ENCODE measurements around the gene TGFBR2.

The TGFBR2 gene

GRCh38 chr3:30671527-30672286 lies 65.3 kb downstream of the TGFBR2 start:
- no peak for DNase-seq (ENCODE audit: extremely low read depth in 1 of 2, low read depth in 1 of 2)

GRCh38 chr3:30672287-30672735 lies 65.9 kb downstream of the TGFBR2 start:
- no peak for DNase-seq (ENCODE audit: extremely low read depth in 1 of 2, low read depth in 1 of 2)

DNA sequence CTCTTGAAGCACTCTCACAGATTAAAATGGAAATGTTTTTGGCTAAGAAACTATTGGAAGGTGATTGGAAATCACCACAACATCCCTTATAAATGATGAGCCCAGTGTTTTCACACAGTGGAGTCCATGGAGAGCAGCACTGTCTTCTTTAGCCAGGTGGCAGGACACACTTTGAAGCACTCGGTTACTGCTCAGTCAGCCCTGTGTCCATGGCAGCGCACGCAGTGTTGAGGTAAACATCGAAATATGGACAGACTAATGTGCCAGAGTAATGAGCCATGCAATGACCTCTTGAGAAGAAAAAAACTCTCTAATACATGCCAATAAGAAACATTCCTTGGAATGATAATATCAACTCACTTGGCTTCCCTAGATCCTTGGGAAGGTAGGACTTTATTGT lies 66.6 kb downstream of the TGFBR2 start:
- no peak for DNase-seq (ENCODE audit: extremely low read depth in 1 of 2, low read depth in 1 of 2)

DNA sequence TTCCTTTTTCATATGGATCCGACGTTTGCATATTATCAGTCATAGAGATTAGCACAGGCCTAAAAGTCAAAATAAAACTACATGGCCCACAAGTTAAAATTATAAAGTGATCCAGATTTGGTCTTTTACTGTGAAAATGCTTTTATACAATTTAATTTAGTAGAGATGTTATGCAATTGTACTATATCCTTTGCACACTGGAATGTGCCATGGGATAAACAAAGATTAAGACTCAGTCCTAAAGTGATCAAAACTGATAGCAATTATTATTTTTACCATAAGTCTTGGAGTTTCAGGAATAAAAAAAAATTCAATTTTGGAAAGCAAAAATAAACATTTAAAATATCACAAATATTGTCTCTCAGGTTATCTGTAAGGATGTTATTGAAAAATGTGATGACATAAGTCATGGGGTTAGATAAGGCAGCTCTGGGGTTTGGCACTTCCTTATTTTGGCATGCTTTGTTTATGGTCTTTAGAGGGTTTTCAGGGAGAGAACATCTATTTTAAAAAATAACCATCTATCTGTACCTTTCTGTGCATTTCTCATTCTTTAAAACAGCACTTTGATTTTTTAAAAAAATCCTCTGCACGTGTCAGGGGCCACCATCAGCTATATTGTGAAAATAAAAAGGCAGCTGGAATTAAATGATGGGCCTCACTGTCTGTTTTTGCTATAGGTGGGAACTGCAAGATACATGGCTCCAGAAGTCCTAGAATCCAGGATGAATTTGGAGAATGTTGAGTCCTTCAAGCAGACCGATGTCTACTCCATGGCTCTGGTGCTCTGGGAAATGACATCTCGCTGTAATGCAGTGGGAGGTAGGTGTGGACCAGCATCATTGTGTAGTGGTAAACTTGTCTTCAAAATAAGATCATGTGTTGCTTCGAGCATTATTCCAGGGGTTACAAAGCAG lies 67.3 kb downstream of the TGFBR2 start:
- DNase-seq (ENCODE audit: extremely low read depth in 1 of 2, low read depth in 1 of 2) = no peak

GRCh38 chr3:30675006-30675405 lies 68.6 kb downstream of the TGFBR2 start:
- no peak for DNase-seq (ENCODE audit: extremely low read depth in 1 of 2, low read depth in 1 of 2)

DNA sequence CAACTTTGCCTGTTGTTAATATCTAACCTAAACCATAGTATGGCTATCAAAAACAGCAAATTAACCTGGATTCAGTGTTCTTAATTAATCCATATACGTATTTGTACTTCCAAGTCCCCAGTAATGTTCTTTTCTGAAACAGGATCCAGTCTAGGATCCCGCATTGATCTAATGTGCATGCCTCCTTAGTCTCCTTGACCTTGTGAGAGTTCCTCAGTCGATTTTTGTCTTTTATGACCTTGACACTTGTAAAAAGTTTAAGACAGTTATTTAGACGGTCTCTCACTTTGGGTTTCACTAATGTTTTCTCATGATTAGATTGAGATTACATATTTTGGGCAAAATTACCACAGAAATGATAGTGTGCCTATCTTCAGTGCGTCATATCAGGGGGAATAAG lies 69.4 kb downstream of the TGFBR2 start:
- no peak for DNase-seq (ENCODE audit: extremely low read depth in 1 of 2, low read depth in 1 of 2)

DNA sequence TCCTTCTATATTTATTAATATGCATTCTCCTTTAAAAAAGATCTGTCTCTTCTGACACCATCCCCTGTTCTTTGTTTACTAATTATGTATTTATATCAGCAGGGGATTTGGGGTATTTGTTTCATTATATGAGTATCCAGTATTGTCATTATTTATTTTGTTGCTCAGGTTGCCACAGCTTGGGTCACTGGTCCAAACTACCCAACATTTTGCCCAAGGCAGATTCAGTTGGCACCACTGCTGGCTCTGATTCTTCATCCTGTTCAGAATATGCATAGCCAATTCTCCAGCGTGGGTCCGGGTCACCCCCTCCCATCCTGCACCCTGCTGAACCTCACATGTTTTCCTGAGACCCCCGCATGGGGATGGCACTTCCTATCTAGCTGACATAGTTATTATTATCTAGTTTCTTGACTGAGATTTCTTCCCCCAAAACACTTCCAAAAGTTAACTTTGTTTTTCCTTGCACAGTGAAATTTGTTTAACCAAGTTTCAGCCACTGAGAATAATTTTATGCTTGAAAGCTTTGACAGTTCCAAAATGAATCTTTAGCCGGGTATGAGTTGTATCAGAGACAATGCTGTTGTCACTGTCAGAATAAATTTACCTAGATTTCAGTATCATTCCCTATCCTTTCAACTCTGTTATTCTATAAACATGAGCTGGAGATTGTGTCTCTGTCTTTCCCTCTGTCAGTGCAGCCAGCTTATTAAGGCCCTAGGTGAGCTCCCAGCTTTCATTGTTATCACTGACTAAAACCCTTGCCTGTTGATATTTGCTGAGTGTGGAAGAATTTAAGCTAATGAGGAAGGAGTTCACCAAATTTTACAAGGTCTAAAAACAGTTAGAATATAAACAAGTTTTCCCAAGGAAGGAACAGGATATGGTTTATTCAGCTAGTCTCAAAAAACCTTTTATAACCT lies 70.3 kb downstream of the TGFBR2 start:
- no peak for DNase-seq (ENCODE audit: extremely low read depth in 1 of 2, low read depth in 1 of 2)

- DNase-seq (ENCODE audit: extremely low read depth in 1 of 2, low read depth in 1 of 2) = no peak
These were observed 70.9 kb downstream of the TGFBR2 start for GRCh38 chr3:30677347-30677685.

- DNase-seq (ENCODE audit: extremely low read depth in 1 of 2, low read depth in 1 of 2) = no peak
These were observed 72.6 kb downstream of the TGFBR2 start for GRCh38 chr3:30679045-30679444.

DNA sequence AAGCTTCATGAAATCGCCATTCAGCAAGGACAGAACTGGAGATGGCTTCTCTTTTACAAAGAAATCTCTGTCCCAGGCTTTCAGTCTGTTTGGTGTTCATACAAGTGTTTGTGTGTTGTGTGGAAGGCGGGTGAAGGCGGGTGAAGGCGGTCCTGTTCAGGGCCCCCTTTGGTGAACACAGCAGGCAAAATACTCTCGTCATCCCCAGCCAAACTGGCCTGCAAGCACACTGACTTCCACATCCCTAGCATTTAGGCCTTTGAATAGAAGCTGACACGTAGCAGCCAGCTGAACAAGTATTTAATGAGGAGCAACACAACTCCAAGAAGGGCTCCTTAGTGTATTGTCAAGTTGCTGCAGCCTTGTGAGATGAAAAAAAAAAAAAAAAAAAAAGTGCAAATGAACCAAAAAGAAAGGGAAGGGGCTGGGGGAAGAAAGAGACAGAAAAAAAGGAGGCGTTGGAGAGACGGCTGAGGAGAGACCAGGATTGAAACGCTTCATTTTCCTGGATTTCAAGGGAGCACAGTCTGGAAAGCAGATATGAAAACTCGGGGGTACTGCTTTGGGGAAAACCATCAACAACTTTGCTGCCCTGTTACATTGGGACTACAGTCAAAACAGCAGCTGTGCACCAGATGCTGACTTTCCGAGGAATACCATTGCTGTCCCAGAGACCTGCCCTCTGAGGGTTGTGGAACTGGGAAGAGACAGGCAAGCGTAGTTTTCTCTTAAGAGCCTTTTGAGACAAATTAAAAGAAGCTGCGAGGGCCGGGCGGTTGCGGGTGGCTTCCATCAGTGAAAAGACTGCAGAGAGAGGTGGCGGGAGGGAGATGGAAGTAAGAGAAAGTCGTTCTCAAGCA lies 74.6 kb downstream of the TGFBR2 start:
- no peak for DNase-seq (ENCODE audit: extremely low read depth in 1 of 2, low read depth in 1 of 2)

DNA sequence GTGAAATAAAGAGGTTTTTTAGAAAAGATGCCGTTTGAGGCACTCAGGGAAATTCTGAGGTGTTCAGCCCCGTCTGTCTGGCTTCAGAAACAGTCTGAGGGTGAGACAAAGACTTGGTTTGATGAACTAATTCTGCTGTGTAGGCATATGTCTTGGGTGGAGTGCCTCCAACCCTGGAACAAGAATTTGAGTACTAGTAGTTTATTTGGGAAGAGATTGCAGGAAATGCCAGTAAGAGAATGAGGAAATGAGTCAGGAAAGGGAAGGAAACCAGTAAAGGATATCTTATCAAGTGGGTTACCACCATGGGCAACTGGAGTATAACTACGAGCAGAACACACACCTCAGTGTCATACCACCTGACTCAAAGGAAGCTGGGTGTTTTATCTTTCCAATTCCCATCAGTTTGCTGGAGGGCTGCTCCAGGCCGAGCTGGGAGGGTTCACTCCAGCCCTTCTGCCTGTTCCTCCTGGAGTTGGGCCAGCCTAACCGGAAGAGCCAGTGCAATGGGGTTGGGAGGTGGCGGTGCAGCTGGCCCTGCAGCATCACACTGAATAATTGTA lies 75.3 kb downstream of the TGFBR2 start:
- no peak for DNase-seq (ENCODE audit: extremely low read depth in 1 of 2, low read depth in 1 of 2)

GRCh38 chr3:30682434-30683155 lies 76.2 kb downstream of the TGFBR2 start:
- DNase-seq (ENCODE audit: extremely low read depth in 1 of 2, low read depth in 1 of 2) = no peak

- no peak for DNase-seq (ENCODE audit: extremely low read depth in 1 of 2, low read depth in 1 of 2)
These were observed 77.4 kb downstream of the TGFBR2 start for GRCh38 chr3:30683769-30684168.

GRCh38 chr3:30684356-30684755 lies 78.0 kb downstream of the TGFBR2 start:
- DNase-seq (ENCODE audit: extremely low read depth in 1 of 2, low read depth in 1 of 2) = no peak

- DNase-seq (ENCODE audit: extremely low read depth in 1 of 2, low read depth in 1 of 2) = no peak
These were observed 78.9 kb downstream of the TGFBR2 start for GRCh38 chr3:30685267-30685667.

DNA sequence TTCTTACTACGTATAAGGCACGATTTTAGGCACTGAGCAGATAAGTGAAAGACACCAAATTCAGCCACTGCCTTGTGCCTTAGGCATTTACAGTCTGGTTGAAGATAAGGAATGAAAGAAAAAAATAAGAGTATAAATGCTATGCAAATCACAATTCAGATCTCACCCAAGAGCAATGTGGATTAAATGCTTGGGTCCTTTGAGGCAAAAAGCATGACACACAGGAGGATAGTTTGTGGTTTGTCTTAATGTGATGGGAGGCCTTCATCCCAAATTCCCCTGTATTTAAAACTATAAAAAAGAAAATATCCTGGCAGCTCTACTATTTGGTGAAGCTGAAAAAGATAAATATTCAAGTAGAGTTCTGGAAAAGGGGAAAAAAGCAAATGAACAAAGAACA lies 79.8 kb downstream of the TGFBR2 start:
- DNase-seq (ENCODE audit: extremely low read depth in 1 of 2, low read depth in 1 of 2) = no peak

DNA sequence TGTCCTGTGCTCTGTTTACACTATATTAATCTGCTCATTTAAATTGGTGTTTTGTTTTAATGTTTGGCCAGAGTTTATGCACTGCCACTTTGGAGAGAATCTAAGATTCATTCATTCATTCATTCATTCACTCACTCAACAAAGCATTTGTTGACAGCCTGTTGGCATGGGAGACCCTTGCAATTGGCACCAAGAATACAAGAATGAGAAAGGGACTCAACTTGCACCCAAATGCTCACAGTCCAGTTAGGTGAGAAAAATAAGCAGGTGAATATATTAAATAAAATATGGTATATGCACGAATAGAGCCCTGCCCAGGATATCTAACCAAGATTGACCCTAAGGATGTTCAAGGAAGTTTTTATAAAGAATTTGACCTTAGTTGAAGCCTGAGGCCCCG lies 80.4 kb downstream of the TGFBR2 start:
- no peak for DNase-seq (ENCODE audit: extremely low read depth in 1 of 2, low read depth in 1 of 2)

DNA sequence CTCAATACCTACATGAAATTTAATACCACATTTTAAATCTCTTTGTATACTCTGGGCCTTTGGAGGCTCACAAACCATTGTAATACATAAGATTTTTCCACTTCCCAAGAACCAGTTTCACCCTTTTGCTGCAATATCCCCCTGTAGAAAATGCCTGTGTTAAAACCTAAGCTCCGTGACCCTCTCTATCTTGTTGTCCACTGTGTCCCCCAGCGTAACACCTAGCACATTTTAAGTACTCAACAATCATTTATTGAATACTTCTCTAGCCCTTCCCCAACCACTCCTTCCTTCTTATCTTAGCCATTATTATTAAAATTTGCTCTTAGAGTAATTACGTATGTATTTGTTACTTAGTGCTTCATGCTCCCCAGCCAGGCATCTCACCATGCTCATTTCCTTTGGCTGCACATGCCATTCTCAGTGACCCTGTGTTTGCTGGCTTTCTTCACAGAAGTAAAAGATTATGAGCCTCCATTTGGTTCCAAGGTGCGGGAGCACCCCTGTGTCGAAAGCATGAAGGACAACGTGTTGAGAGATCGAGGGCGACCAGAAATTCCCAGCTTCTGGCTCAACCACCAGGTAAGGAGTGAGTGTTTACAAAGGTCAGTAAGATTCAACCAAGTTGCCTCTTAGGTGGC lies 81.6 kb downstream of the TGFBR2 start:
- DNase-seq (ENCODE audit: extremely low read depth in 1 of 2, low read depth in 1 of 2) = no peak

Data from activated CD8-positive, alpha-beta memory T cell treated with anti-CD3 and anti-CD28 coated beads for 1 hour (primary cell).